GM12875 (cell line): ENCODE measurements around the gene PARVG.

Experiments
- H3K4me3 ChIP-seq: one replicate; pipeline ENCODE4 v1.5.1; 2011; ENCODE audit warnings: low read depth, low read length, control low read depth
- CTCF ChIP-seq: IDR thresholded peaks from 2 replicates; pipeline ENCODE4 v1.5.1; 2011; ENCODE audit warnings: low read depth, mild to moderate bottlenecking, control low read depth, inconsistent platforms, low read length, moderate library complexity, borderline replicate concordance; ENCODE audit not compliant: insufficient read depth

Gene PARVG

GRCh38 chr22:44180706-44181032 is at the start of gene PARVG:
Gene PARVG, plus strand, starts transcription at chr22:44180925. Its CDS starts 2,405 bp downstream, at chr22:44183330.
- peak within 1 kb of the TSS; percentile 87 for H3K4me3 ChIP-seq
- TF ChIP-seq CTCF, result no peak

- H3K4me3 ChIP-seq, result no peak overlapping the region
- no peak for TF ChIP-seq CTCF
Measured at GRCh38 chr22:44131412-44131811, 49.3 kb upstream of the PARVG start.

GRCh38 chr22:44131989-44132685 is 48.6 kb upstream of the PARVG start:
- TF ChIP-seq CTCF, result no peak
- no peak overlapping the region for H3K4me3 ChIP-seq

- TF ChIP-seq CTCF, result no peak
- no peak overlapping the region for H3K4me3 ChIP-seq
Measured at GRCh38 chr22:44132724-44133123, 48.0 kb upstream of the PARVG start.

- no peak overlapping the region for H3K4me3 ChIP-seq
- TF ChIP-seq CTCF, result no peak
Measured at GRCh38 chr22:44133161-44133560, 47.6 kb upstream of the PARVG start.

- H3K4me3 ChIP-seq, result no peak overlapping the region
- TF ChIP-seq CTCF, result no peak
Measured at GRCh38 chr22:44133901-44134571, 46.7 kb upstream of the PARVG start.

GRCh38 chr22:44136112-44136511 is 44.6 kb upstream of the PARVG start:
- no peak overlapping the region for H3K4me3 ChIP-seq
- no peak for TF ChIP-seq CTCF
